Activated naive CD8-positive, alpha-beta T cell treated with anti-CD3 and anti-CD28 coated beads, Interleukin-2, amount 10 ng/mL, durations not matched to agents 7 days and 5 days (primary cell): Measurements from ENCODE around the gene BSX. TPM values are rescaled to one million over a fixed set of nuclear protein-coding genes. Genes with fewer than 3 reads are reported as not detected.

ENCODE experiments used
- ATAC-seq: fragments of 150-1000 bp; cut with Tn5 transposase; one replicate; pipeline ENCODE4 v1.10.0; 2021; ENCODE audit warnings: low read depth, moderate library complexity
- POLR2A ChIA-PET: fragments of 350-600 bp; sonication (Branson Sonifier 250); formaldehyde crosslinking; loops from one replicate; lab custom pipeline; 2021; ENCODE audit warnings: antibody characterized with exemption; lab: Charles Lee
- DNase-seq: peaks from one replicate; pipeline ENCODE4 v3.0.0; 2021
- H3K27ac Mint-ChIP-seq: one replicate; pipeline ENCODE4 v1.8.0; 2022; ENCODE audit warnings: mild to moderate bottlenecking, mixed read lengths
- H3K27me3 Mint-ChIP-seq: one replicate; pipeline ENCODE4 v1.8.0; 2022; ENCODE audit warnings: mild to moderate bottlenecking, moderate library complexity, mixed read lengths
- H3K36me3 Mint-ChIP-seq: one replicate; pipeline ENCODE4 v1.8.0; 2021; ENCODE audit warnings: mild to moderate bottlenecking, mixed read lengths
- H3K4me1 Mint-ChIP-seq: one replicate; pipeline ENCODE4 v1.8.0; 2021; ENCODE audit warnings: mixed read lengths
- H3K4me3 Mint-ChIP-seq: one replicate; pipeline ENCODE4 v1.8.0; 2022; ENCODE audit warnings: mild to moderate bottlenecking, moderate library complexity, mixed read lengths
- H3K9me3 Mint-ChIP-seq: one replicate; pipeline ENCODE4 v1.8.0; 2021; ENCODE audit warnings: mixed read lengths
- total RNA-seq, 2 experiments: library from RNA; stranded (reverse); gene quantifications; one replicate each; pipeline ENCODE4 v1.2.3, GENCODE V29; 2021

BSX gene
- total RNA-seq, 2 experiments from 2014 or later: not detected

GRCh38 chr11:122931510-122931909, 50.1 kb downstream of the BSX start:
- DNase-seq (no peak), ATAC-seq (no peak)
- H3K9me3 Mint-ChIP-seq: no peaks in the 10 kb centered on the region
- H3K27me3 Mint-ChIP-seq: no peaks in the 10 kb centered on the region
- H3K4me3 Mint-ChIP-seq: no peak overlapping the region
- POLR2A ChIA-PET: no interaction called here
- H3K27ac Mint-ChIP-seq: no peak overlapping the region
- no peaks in the 10 kb centered on the region for H3K4me1 Mint-ChIP-seq
- H3K36me3 Mint-ChIP-seq: peaks cover 3% of the 10 kb centered on the region

Other genes starting within 250 kb of the BSX start
- 10 to 100 TPM; 18.9 to 20.8 TPM for gene CRTAM, start 143.3 kb downstream of the BSX start, total RNA-seq
- gene JHY, start 99.1 kb downstream of the BSX start, total RNA-seq: 1 to 10 TPM; 5.5 to 6.2 TPM
- 1,000 to 10,000 TPM; 1,098 to 1,132 TPM for gene HSPA8, start 80.3 kb upstream of the BSX start, total RNA-seq
- under 1 TPM; 0.25 to 0.31 TPM for gene CLMP, start 213.4 kb upstream of the BSX start, total RNA-seq